ENCODE data around the gene CCL17. TPM values are rescaled to one million over a fixed set of nuclear protein-coding genes. Genes with fewer than 3 reads are reported as not detected.

The CCL17 gene
- 1 to 10 TPM; 1.1 to 6.4 TPM for total RNA-seq
- under 1 TPM in 1 of 6 donors, not detected in 5; 0.43 TPM for polyA plus RNA-seq (ENCODE audit: insufficient read length in 6 of 6)
- long read RNA-seq, donor 1, partial matches to known transcripts = 0 of 1 reads
- long read RNA-seq, donor 1, other reads (novel, unspliced or antisense) = 0 of 1 reads
- long read RNA-seq, donor 2 = 0 reads
- long read RNA-seq, donor 3 = 0 reads
- long read RNA-seq, donor 4, transcript CCL17-202 (3 exons, 550 nt) = major isoform, 7 of 7 reads
- long read RNA-seq, donor 4, partial matches to known transcripts = 0 of 7 reads
- long read RNA-seq, donor 4, other reads (novel, unspliced or antisense) = 0 of 7 reads
- long read RNA-seq, donor 5 = 0 reads
- long read RNA-seq, donor 6 = 0 reads
- long read RNA-seq, donor 7 = 0 reads
- long read RNA-seq, donor 8 = 0 reads
- long read RNA-seq, donor 9 = 0 reads
- long read RNA-seq, donor 10 = 0 reads
- long read RNA-seq, donor 11 = 0 reads
- long read RNA-seq, donor 12 = 0 reads

DNA sequence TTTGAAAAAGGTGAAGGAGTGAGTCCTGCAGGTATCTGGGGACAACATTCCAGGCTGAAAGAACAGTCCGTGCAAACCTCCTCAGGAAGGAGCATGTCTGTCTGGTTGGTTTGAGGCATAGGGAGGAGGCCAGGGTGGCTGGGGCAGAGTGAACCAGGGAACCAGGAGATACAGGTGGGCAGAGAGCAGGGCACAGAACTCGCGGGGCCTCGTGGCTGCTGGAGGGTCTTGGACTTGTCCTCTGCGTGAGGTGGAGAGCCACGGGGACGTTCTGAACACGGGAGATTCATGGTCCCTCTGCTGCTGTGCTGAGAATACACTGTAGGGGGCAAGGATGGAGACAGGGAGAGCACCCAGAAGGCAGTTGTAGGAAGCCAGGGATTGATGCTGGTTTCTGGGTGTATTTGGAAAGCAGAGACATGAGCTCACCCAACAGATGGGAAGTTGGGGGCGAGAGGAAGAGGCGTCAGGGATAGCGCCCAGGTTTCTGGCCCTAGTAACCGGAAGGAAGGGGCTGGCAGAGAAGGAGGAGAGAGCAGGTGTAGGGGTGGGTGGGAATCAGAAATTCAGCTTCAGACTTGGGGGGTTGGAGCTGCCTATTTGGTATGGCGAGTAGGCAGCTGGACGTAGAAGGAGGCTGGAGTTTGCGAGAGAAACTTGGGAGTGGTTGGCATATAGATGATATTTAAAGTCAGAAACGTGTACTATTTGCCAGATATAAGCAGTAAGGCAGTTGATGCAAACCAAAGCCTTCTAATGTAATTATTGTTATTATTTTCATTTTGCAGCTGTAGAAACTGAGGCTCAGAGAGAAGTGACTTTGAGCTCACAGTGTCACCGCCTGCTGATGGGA is at the start of gene CCL17:
TSS of gene CCL17 (plus strand) at position 803 of the 853 bp plus-strand sequence. CDS start 9,166 bp downstream, outside the sequence.
- no peaks in the 10 kb centered on the region for H3K27me3 ChIP-seq
- ATAC-seq (no peak), DNase-seq (no peak)
- no peaks in the 10 kb centered on the region for H3K9me3 ChIP-seq
- no peak within 1 kb of the TSS for H3K4me3 ChIP-seq
- H3K27ac ChIP-seq = no peak within 1 kb of the TSS
- no peaks in the 10 kb centered on the region for H3K4me1 ChIP-seq
- TF ChIP-seq, protein P1, sequence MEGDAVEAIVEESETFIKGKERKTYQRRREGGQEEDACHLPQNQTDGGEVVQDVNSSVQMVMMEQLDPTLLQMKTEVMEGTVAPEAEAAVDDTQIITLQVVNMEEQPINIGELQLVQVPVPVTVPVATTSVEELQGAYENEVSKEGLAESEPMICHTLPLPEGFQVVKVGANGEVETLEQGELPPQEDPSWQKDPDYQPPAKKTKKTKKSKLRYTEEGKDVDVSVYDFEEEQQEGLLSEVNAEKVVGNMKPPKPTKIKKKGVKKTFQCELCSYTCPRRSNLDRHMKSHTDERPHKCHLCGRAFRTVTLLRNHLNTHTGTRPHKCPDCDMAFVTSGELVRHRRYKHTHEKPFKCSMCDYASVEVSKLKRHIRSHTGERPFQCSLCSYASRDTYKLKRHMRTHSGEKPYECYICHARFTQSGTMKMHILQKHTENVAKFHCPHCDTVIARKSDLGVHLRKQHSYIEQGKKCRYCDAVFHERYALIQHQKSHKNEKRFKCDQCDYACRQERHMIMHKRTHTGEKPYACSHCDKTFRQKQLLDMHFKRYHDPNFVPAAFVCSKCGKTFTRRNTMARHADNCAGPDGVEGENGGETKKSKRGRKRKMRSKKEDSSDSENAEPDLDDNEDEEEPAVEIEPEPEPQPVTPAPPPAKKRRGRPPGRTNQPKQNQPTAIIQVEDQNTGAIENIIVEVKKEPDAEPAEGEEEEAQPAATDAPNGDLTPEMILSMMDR (IDR thresholded peaks at IDR 0.05) = no peak
- intact Hi-C loops (cut with DNase I) = no loop called here
- no peaks in the 10 kb centered on the region for H3K36me3 ChIP-seq

DNA sequence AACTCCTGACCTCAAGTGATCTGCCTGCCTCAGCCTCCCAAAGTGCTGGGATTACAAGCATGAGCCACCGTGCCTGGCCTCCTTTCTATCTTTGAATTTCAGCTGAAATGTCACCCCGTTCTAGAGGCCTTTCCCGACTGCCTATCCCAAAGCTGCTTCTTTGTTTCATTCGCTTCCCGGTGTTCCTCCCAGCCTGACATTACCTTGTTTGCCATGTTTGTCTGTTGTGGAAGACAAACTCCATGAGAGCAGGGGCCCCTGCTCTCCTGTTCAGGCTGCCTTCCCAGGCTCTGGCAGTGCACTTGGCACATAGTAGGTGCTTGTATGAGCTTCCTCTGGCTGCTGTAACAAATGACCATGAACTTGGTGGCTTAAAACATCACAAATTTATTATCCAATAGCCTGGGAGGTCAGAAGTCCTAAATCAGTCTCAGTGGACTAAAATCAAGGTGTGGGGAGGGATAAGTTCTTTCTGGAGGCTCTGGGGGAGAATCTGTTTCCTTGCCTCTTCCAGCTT is 48.6 kb upstream of the CCL17 start:
- TF ChIP-seq, protein P1 (IDR thresholded peaks at IDR 0.05) = no peak
- DNase-seq (no peak), ATAC-seq (no peak)
- no peaks in the 10 kb centered on the region for H3K27me3 ChIP-seq
- H3K36me3 ChIP-seq = no peaks in the 10 kb centered on the region
- H3K27ac ChIP-seq = no peak overlapping the region
- H3K4me1 ChIP-seq = peaks cover 0 to 13% of the 10 kb centered on the region in 2 donors
- no peak overlapping the region for H3K4me3 ChIP-seq
- intact Hi-C loops (cut with DNase I) = no loop called here
- H3K9me3 ChIP-seq = no peaks in the 10 kb centered on the region

DNA sequence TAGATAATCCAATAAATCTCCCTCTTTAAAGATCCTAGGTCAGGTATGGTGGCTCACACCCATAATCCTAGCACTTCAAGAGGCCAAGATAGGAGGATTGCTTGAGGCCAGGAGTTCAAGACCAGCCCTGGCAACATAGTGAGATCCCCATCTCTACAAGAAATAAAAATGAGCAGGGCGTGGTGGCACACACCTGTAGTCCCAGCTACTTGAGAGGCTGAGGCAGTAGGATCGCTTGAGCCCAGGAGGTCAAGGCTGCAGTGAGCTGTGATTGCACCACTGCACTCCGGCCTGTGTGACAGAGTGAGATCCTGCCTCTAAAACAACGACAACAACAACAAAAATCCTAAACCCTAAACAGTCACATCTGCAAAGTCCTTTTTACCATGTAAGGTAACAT is 48.0 kb upstream of the CCL17 start:
- H3K36me3 ChIP-seq = no peaks in the 10 kb centered on the region
- DNase-seq (no peak), ATAC-seq (no peak)
- peaks cover 0 to 13% of the 10 kb centered on the region in 2 donors for H3K4me1 ChIP-seq
- H3K9me3 ChIP-seq = no peaks in the 10 kb centered on the region
- intact Hi-C loops (cut with DNase I) = no loop called here
- H3K4me3 ChIP-seq = no peak overlapping the region
- H3K27me3 ChIP-seq = no peaks in the 10 kb centered on the region
- TF ChIP-seq, protein P1 (IDR thresholded peaks at IDR 0.05) = no peak
- no peak overlapping the region for H3K27ac ChIP-seq

DNA sequence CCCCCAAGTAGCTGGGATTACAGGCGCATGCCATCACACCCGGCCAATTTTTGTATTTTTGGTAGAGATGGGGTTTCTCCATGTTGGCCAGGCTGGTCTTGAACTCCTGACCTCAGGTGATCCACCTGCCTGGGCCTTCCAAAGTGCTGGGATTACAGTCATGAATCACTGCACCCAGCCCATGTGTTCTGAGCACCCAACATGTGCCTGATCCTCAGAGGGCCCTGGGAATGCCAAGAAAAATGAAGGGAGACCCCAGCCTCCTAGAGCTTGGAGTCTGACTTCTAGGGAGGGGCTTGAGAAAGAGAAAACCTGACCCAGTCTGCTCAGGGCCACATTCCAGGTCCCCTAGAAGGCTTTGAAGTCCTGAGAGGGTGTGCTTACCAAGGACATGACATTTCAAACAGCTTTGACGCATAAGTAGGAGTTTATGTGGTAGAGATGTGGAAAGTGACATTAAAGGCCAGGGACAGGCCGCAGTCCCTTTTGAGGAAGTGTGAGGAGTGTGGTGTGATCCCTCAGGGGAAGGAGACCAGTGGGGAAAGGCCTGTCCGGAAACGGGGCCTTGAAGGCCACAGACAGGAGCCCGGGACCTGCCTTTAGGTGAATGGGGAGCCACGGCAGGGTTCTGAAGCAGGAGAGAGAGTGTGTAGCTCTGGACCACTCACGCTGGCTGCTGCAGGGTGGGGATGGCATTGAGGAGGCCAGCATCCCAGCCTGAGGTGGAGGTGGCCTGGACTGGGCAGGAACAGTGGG is 47.1 kb upstream of the CCL17 start:
- Histone ChIP-seq H3K36me3 (no peaks in the 10 kb centered on the region), H3K27ac (no peak overlapping the region), H3K4me1 (peaks cover 0 to 13% of the 10 kb centered on the region in 2 donors), H3K27me3 (no peaks in the 10 kb centered on the region), H3K4me3 (no peak overlapping the region), H3K9me3 (no peaks in the 10 kb centered on the region)
- TF ChIP-seq, protein P1 (IDR thresholded peaks at IDR 0.05) = no peak
- intact Hi-C loops (cut with DNase I) = no loop called here
- DNase-seq (no peak), ATAC-seq (peak; percentile 71)

Data from left lung (tissue), 14 donors.